Esophagus muscularis mucosa (tissue), 4 donors: ENCODE measurements around the gene FANK1. TPM values are rescaled to one million over a fixed set of nuclear protein-coding genes. Genes with fewer than 3 reads are reported as not detected.
"Not testable (repeated sequence)": the region's sequence is repeated elsewhere in the genome, so short reads cannot be mapped to it uniquely, and the experiment has no call there.

ENCODE experiments used
- DNase-seq: peaks from one replicate; pipeline ENCODE4 v3.0.0-alpha.2; 2017; ENCODE audit errors: extremely low spot score
- H3K27ac ChIP-seq, 4 donors: fragments of 200-600 bp; sonication (generic); replicated peaks in 1 of 4; 1 replicate in 3 of 4; 2 replicates in 1 of 4; pipeline ENCODE4 v1.5.1; 2016 to 2019; ENCODE audit warnings: mild to moderate bottlenecking in 1 of 4
- H3K27me3 ChIP-seq, 4 donors: fragments of 200-600 bp; sonication (generic); one replicate each; pipeline versions ENCODE4 v1.5.1 to v1.6.0; 2016 to 2019
- H3K36me3 ChIP-seq, 4 donors: fragments of 200-600 bp; sonication (generic); one replicate each; pipeline ENCODE4 v1.5.1; 2016 to 2019
- H3K4me1 ChIP-seq, 4 donors: fragments of 200-600 bp; sonication (generic); one replicate each; pipeline ENCODE4 v1.5.1; 2016 to 2019
- H3K4me3 ChIP-seq, 4 donors: fragments of 200-600 bp; sonication (generic); 1 replicate in 2 of 4; 2 replicates in 2 of 4; pipeline ENCODE4 v1.5.1; 2016 to 2019; ENCODE audit warnings: mild to moderate bottlenecking in 4 of 4, moderate library complexity in 1 of 4
- H3K9me3 ChIP-seq, 4 donors: fragments of 200-600 bp; sonication (generic); 1 replicate in 3 of 4; 2 replicates in 1 of 4; pipeline ENCODE4 v1.5.1; 2016 to 2019
- CTCF ChIP-seq, 3 experiments: fragments of 200-600 bp in 2 of 3; fragments of 450-650 bp in 1 of 3; sonication (generic) in 2 of 3; IDR thresholded peaks; one replicate each; pipeline ENCODE4 v1.5.1; 2017 to 2019; ENCODE audit warnings: antibody characterized with exemption in 3 of 3, mild to moderate bottlenecking in 2 of 3, moderate library complexity in 1 of 3
- EP300 ChIP-seq: sonication (generic); formaldehyde crosslinking; IDR thresholded peaks from one replicate; pipeline ENCODE4 v1.6.1; 2017; ENCODE audit warnings: antibody characterized with exemption
- POLR2A ChIP-seq: fragments of 450-650 bp; IDR thresholded peaks from one replicate; pipeline ENCODE4 v1.6.1; 2017; ENCODE audit warnings: antibody characterized with exemption, moderate library complexity, mild to moderate bottlenecking, low read depth
- POLR2AphosphoS5 ChIP-seq, 2 donors: sonication (generic); formaldehyde crosslinking; IDR thresholded peaks; one replicate each; pipeline ENCODE4 v1.6.1; 2017; ENCODE audit warnings: antibody characterized with exemption in 2 of 2
- WGBS: methylation state at CpG from one replicate; pipeline ENCODE4 v1.1.5; 2018; 5-methylcytosine and 5-hydroxymethylcytosine counted together
- intact Hi-C: fragments of 100-400 bp; cut with DNase I; formaldehyde crosslinking; loops from one replicate; pipeline ENCODE4 v1.15.1; 2023
- total RNA-seq, 4 donors: library from RNA; depleted of rRNA; stranded (reverse); fragments of >200 nt; gene quantifications; one replicate each; pipeline versions ENCODE4 v1.1.0 to v1.2.1, GENCODE V29; 2016

The FANK1 gene
- 1 to 10 TPM in 2 of 4 donors, under 1 TPM in 2; 0.50 to 2.6 (median 1.4) TPM for total RNA-seq

- peak; percentile 96 for DNase-seq
- Histone ChIP-seq H3K27ac (peak within 1 kb of the TSS; percentile 84 to 89 (median 86)), H3K4me3 (peak within 1 kb of the TSS; percentile 78 to 84 (median 82)), H3K4me1 (peaks cover 7 to 19% (median 17%) of the 10 kb centered on the region in 4 donors)
- H3K36me3 ChIP-seq, H3K9me3 ChIP-seq, intact Hi-C loops, H3K27me3 ChIP-seq: not testable (repeated sequence)
- TF ChIP-seq POLR2AphosphoS5 (IDR thresholded peaks at IDR 0.05) (peak; percentile 73 to 76), POLR2A (peak; percentile 47)
- 31% methylated on average over 81 of the region's 106 CpGs for WGBS
Measured at GRCh38 chr10:125896088-125896934, at the start of gene FANK1. FANK1 (plus strand) TSS chr10:125896564; CDS start chr10:125896643, 79 bp downstream.

GRCh38 chr10:125846894-125847293 is 49.5 kb upstream of the FANK1 start:
- peaks cover 16 to 73% (median 61%) of the 10 kb centered on the region in 4 donors for H3K36me3 ChIP-seq
- intact Hi-C loops: no loop called here

GRCh38 chr10:125848371-125848770 is 48.0 kb upstream of the FANK1 start:
- no peak for DNase-seq
- intact Hi-C loops: no loop called here
- H3K27ac ChIP-seq: no peak overlapping the region
- H3K4me1 ChIP-seq: peaks cover 0 to 16% (median 4%) of the 10 kb centered on the region in 4 donors
- no peak overlapping the region for H3K4me3 ChIP-seq
- peaks cover 27 to 81% (median 65%) of the 10 kb centered on the region in 4 donors for H3K36me3 ChIP-seq
- 100% methylated on average over 2 of the region's 2 CpGs for WGBS
- no peak for TF ChIP-seq EP300
- no peak for TF ChIP-seq POLR2A
- TF ChIP-seq POLR2AphosphoS5 (IDR thresholded peaks at IDR 0.05): no peak
- no peaks in the 10 kb centered on the region for H3K27me3 ChIP-seq
- no peaks in the 10 kb centered on the region for H3K9me3 ChIP-seq

More at GRCh38 chr10:125846894-125847293, 49.5 kb upstream of the FANK1 start:
- Histone ChIP-seq H3K4me1 (peaks cover 0 to 16% (median 4%) of the 10 kb centered on the region in 4 donors), H3K4me3 (no peak overlapping the region), H3K9me3 (no peaks in the 10 kb centered on the region), H3K27ac (no peak overlapping the region), H3K27me3 (no peaks in the 10 kb centered on the region)
- no peak for TF ChIP-seq CTCF (IDR thresholded peaks at IDR 0.05)
- TF ChIP-seq POLR2AphosphoS5 (IDR thresholded peaks at IDR 0.05): no peak
- TF ChIP-seq POLR2A: no peak
- no peak for TF ChIP-seq EP300
- WGBS: 97% methylated on average over 3 of the region's 3 CpGs
- DNase-seq: no peak

GRCh38 chr10:125848857-125849256 is 47.5 kb upstream of the FANK1 start:
- TF ChIP-seq CTCF (IDR thresholded peaks at IDR 0.05) (no peak), EP300 (no peak), POLR2AphosphoS5 (IDR thresholded peaks at IDR 0.05) (no peak)
- H3K27ac ChIP-seq: no peak overlapping the region
- DNase-seq: no peak

GRCh38 chr10:125849448-125849847 is 46.9 kb upstream of the FANK1 start:
- no peaks in the 10 kb centered on the region for H3K9me3 ChIP-seq
- 83% methylated on average over 7 of the region's 7 CpGs for WGBS
- H3K4me1 ChIP-seq: peaks cover 0 to 9% (median 4%) of the 10 kb centered on the region in 4 donors
- intact Hi-C loops: no loop called here
- peak; percentile 57 for DNase-seq
- H3K4me3 ChIP-seq: no peak overlapping the region
- H3K27me3 ChIP-seq: no peaks in the 10 kb centered on the region
- H3K27ac ChIP-seq: no peak overlapping the region
- TF ChIP-seq CTCF (IDR thresholded peaks at IDR 0.05) (no peak), POLR2A (no peak)
- peaks cover 27 to 84% (median 65%) of the 10 kb centered on the region in 4 donors for H3K36me3 ChIP-seq

More at GRCh38 chr10:125848857-125849256, 47.5 kb upstream of the FANK1 start:
- Histone ChIP-seq H3K4me1 (peaks cover 0 to 15% (median 4%) of the 10 kb centered on the region in 4 donors), H3K4me3 (no peak overlapping the region), H3K36me3 (peaks cover 27 to 82% (median 65%) of the 10 kb centered on the region in 4 donors), H3K27me3 (no peaks in the 10 kb centered on the region), H3K9me3 (no peaks in the 10 kb centered on the region)
- intact Hi-C loops: no loop called here
- WGBS: 96% methylated on average over 2 of the region's 2 CpGs
